Mucosa of descending colon (tissue), 3 donors: ENCODE results near the gene SOX12. TPM values are rescaled to one million over a fixed set of nuclear protein-coding genes. Genes with fewer than 3 reads are reported as not detected.
A peak's percentile ranks its signal among the peaks of the same experiment; 100 is the strongest.
"Not testable (repeated sequence)": the region's sequence is repeated elsewhere in the genome, so short reads cannot be mapped to it uniquely, and the experiment has no call there.

Experiments used
- ATAC-seq: fragments of 200-7000 bp; cut with Tn5 transposase; one replicate; pipeline ENCODE4 v1.9.1; 2020; ENCODE audit warnings: mild to moderate bottlenecking, moderate library complexity
- DNase-seq, 3 donors: peaks; one replicate each; pipeline ENCODE4 v3.0.0-alpha.2; 2020
- H3K36me3 ChIP-seq: fragments of 200-600 bp; one replicate; pipeline ENCODE4 v1.8.0; 2021; ENCODE audit warnings: low read depth, mild to moderate bottlenecking
- H3K4me1 ChIP-seq: fragments of 200-600 bp; one replicate; pipeline ENCODE4 v1.8.0; 2021; ENCODE audit warnings: low read depth, mild to moderate bottlenecking
- H3K4me3 ChIP-seq: fragments of 200-600 bp; one replicate; pipeline ENCODE4 v1.8.0; 2021; ENCODE audit warnings: mild to moderate bottlenecking
- H3K9me3 ChIP-seq: fragments of 200-600 bp; one replicate; pipeline ENCODE4 v1.8.0; 2021; ENCODE audit warnings: mild to moderate bottlenecking
- CTCF ChIP-seq: fragments of 200-600 bp; IDR thresholded peaks from one replicate; pipeline ENCODE4 v1.8.0; 2022; ENCODE audit warnings: antibody characterized with exemption, mild to moderate bottlenecking
- intact Hi-C, 2 donors: fragments of 100-400 bp; cut with DNase I in 1 of 2; cut with micrococcal nuclease in 1 of 2; formaldehyde crosslinking; loops; one replicate each; pipeline versions ENCODE4 v1.11.0 to v1.11.1; 2022; cut with DNase I, micrococcal nuclease
- total RNA-seq, 3 donors: library from RNA; stranded (reverse); fragmentation: NEBNext Ultra II Directional in 2 of 3; extraction: Animal tissue kit (Norgen Biotek cat#: 25700) in 2 of 3; gene quantifications; one replicate each; pipeline versions ENCODE4 v1.2.1 to v1.2.4, GENCODE V29; 2021 to 2023
- donor health status: DM: no; HTN: no; CAD: no; lungs with moderate emphysema.
- donor health status: DM: no; HTN: no; CAD: no.
- donor health status: DM: no; HTN: yes; CAD: no.

The SOX12 gene
- total RNA-seq, 3 donors from 2014 or later = 3.9 to 24.0 (median 4.5) TPM

GRCh38 chr20:348972-349841, 23.9 kb downstream of the SOX12 start:
- Histone ChIP-seq H3K4me1 (peaks cover 5% of the 10 kb centered on the region), H3K36me3 (no peaks in the 10 kb centered on the region), H3K4me3 (no peak overlapping the region), H3K9me3 (no peaks in the 10 kb centered on the region)
- ATAC-seq (no peak), DNase-seq (no peak)
- intact Hi-C loops = no loop called here
- no peak for TF ChIP-seq CTCF

DNA sequence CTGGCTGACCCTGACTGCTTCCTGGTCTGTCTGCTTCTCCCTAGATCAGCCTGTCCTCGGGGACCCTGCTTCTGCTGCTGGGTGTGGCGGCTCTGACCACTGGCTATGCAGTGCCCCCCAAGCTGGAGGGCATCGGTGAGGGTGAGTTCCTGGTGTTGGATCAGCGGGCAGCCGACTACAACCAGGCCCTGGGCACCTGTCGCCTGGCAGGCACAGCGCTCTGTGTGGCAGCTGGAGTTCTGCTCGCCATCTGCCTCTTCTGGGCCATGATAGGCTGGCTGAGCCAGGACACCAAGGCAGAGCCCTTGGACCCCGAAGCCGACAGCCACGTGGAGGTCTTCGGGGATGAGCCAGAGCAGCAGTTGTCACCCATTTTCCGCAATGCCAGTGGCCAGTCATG, 27.8 kb downstream of the SOX12 start:
- Histone ChIP-seq H3K4me1 (peaks cover 10% of the 10 kb centered on the region), H3K9me3 (no peaks in the 10 kb centered on the region), H3K4me3 (no peak overlapping the region), H3K36me3 (no peaks in the 10 kb centered on the region)
- DNase-seq (no peak), ATAC-seq (no peak)
- TF ChIP-seq CTCF = no peak
- intact Hi-C loops = loop anchor here (5.0 to 10.0 kb wide), 3 partner anchors 124 to 292 kb away; no protein-coding TSS in a partner anchor

- peak; percentile 72 to 81 (median 81) for DNase-seq
- H3K4me3 ChIP-seq = no peak overlapping the region
- peak; percentile 99 for ATAC-seq
- peak; percentile 80 for TF ChIP-seq CTCF
- H3K4me1 ChIP-seq = peaks cover 5% of the 10 kb centered on the region
- H3K36me3 ChIP-seq = no peaks in the 10 kb centered on the region
- H3K9me3 ChIP-seq = no peaks in the 10 kb centered on the region
- intact Hi-C loops = loop anchor here (5.0 to 10.0 kb wide), 3 partner anchors 123 to 290 kb away; no protein-coding TSS in a partner anchor
Observed at GRCh38 chr20:354298-354977, 29.1 kb downstream of the SOX12 start.

GRCh38 chr20:356154-356553, 30.8 kb downstream of the SOX12 start:
- not testable (repeated sequence) for H3K36me3 ChIP-seq, H3K9me3 ChIP-seq, H3K4me3 ChIP-seq, H3K4me1 ChIP-seq, ATAC-seq, DNase-seq
- intact Hi-C loops = loop anchor here in 1 of 2 donors (10.0 kb wide), 1 partner anchor 289 kb away; no protein-coding TSS in a partner anchor

DNA sequence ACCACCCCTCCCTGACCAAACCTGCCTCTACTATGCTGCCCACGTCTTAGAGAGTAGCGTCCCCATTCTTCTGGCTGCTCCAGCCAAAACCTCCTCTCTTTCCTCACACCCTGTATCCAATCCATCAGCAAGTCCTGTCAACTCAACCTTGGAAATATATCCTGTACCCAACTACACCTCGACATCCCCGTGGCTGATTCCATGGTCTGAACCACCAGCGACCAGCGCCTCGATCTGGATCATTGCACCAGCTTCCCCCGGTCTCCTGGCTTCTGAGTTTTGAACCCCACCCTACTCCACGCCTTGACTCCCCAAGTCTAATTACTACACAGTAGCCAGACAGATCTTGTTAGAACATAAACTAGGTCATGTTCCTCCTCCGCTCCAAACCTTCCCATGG, 31.4 kb downstream of the SOX12 start:
- H3K9me3 ChIP-seq = no peaks in the 10 kb centered on the region
- H3K4me1 ChIP-seq = peaks cover 5% of the 10 kb centered on the region
- intact Hi-C loops = loop anchor here in 1 of 2 donors (10.0 kb wide), 1 partner anchor 288 kb away; no protein-coding TSS in a partner anchor
- DNase-seq = no peak
- no peak for TF ChIP-seq CTCF
- no peak overlapping the region for H3K4me3 ChIP-seq
- no peak for ATAC-seq
- H3K36me3 ChIP-seq = no peaks in the 10 kb centered on the region
